ENCODE data around the gene SOX21.

The SOX21 gene

GRCh38 chr13:94710065-94710781 lies 2.1 kb downstream of the SOX21 start:
- no peak for DNase-seq (ENCODE audit: low read depth, low spot score)
- H3K4me3 ChIP-seq (ENCODE audit: low read length) = no peak overlapping the region

- no peak overlapping the region for H3K4me3 ChIP-seq (ENCODE audit: low read length)
- no peak for DNase-seq (ENCODE audit: low read depth, low spot score)
Measured at GRCh38 chr13:94709001-94709834, 3.1 kb downstream of the SOX21 start.

- no peak overlapping the region for H3K4me3 ChIP-seq (ENCODE audit: low read length)
- no peak for DNase-seq (ENCODE audit: low read depth, low spot score)
Measured at GRCh38 chr13:94708031-94708859, 4.1 kb downstream of the SOX21 start.

- H3K4me3 ChIP-seq (ENCODE audit: low read length) = no peak overlapping the region
- DNase-seq (ENCODE audit: low read depth, low spot score) = no peak
Measured at GRCh38 chr13:94707400-94708021, 4.8 kb downstream of the SOX21 start.

GRCh38 chr13:94706843-94707399 lies 5.4 kb downstream of the SOX21 start:
- H3K4me3 ChIP-seq (ENCODE audit: low read length) = no peak overlapping the region
- no peak for DNase-seq (ENCODE audit: low read depth, low spot score)

GRCh38 chr13:94706101-94706842 lies 6.1 kb downstream of the SOX21 start:
- no peak for DNase-seq (ENCODE audit: low read depth, low spot score)
- H3K4me3 ChIP-seq (ENCODE audit: low read length) = no peak overlapping the region

- H3K4me3 ChIP-seq (ENCODE audit: low read length) = no peak overlapping the region
- no peak for DNase-seq (ENCODE audit: low read depth, low spot score)
Measured at GRCh38 chr13:94705081-94706030, 7.0 kb downstream of the SOX21 start.

GRCh38 chr13:94704377-94705080 lies 7.8 kb downstream of the SOX21 start:
- DNase-seq (ENCODE audit: low read depth, low spot score) = no peak
- H3K4me3 ChIP-seq (ENCODE audit: low read length) = no peak overlapping the region

- no peak overlapping the region for H3K4me3 ChIP-seq (ENCODE audit: low read length)
- DNase-seq (ENCODE audit: low read depth, low spot score) = no peak
Measured at GRCh38 chr13:94703721-94704314, 8.5 kb downstream of the SOX21 start.

- no peak for DNase-seq (ENCODE audit: low read depth, low spot score)
- no peak overlapping the region for H3K4me3 ChIP-seq (ENCODE audit: low read length)
Measured at GRCh38 chr13:94703271-94703670, 9.1 kb downstream of the SOX21 start.

- H3K4me3 ChIP-seq (ENCODE audit: low read length) = no peak overlapping the region
- no peak for DNase-seq (ENCODE audit: low read depth, low spot score)
Measured at GRCh38 chr13:94702181-94703041, 9.9 kb downstream of the SOX21 start.

- H3K4me3 ChIP-seq (ENCODE audit: low read length) = no peak overlapping the region
- DNase-seq (ENCODE audit: low read depth, low spot score) = no peak
Measured at GRCh38 chr13:94701313-94702180, 10.8 kb downstream of the SOX21 start.

GRCh38 chr13:94700536-94700935 lies 11.8 kb downstream of the SOX21 start:
- H3K4me3 ChIP-seq (ENCODE audit: low read length) = no peak overlapping the region
- DNase-seq (ENCODE audit: low read depth, low spot score) = no peak

- DNase-seq (ENCODE audit: low read depth, low spot score) = no peak
- H3K4me3 ChIP-seq (ENCODE audit: low read length) = no peak overlapping the region
Measured at GRCh38 chr13:94700051-94700535, 12.3 kb downstream of the SOX21 start.

Data from Jurkat, Clone E6-1 (cell line).